Neural progenitor cell (in vitro differentiated cells): Measurements from ENCODE around the gene ABCA1. TPM values are rescaled to one million over a fixed set of nuclear protein-coding genes. Genes with fewer than 3 reads are reported as not detected.

Experiments used
- DNase-seq: peaks from one replicate; pipeline ENCODE4 v3.0.0-alpha.2; 2016; ENCODE audit warnings: low spot score
- H2AFZ ChIP-seq: fragments of 200-600 bp; sonication (generic); replicated peaks from 2 replicates; pipeline ENCODE4 v1.6.1; 2016; ENCODE audit warnings: antibody characterized with exemption
- H3F3A ChIP-seq: fragments of 200-600 bp; sonication (generic); 2 replicates; pipeline ENCODE4 v1.6.1; 2016; ENCODE audit warnings: antibody characterized with exemption, low read depth
- H3K27ac ChIP-seq: fragments of 200-600 bp; sonication (generic); 2 replicates; pipeline ENCODE4 v1.5.1; 2016; ENCODE audit warnings: mild to moderate bottlenecking
- H3K27me3 ChIP-seq: fragments of 200-600 bp; sonication (generic); 2 replicates; pipeline ENCODE4 v1.6.1; 2016; ENCODE audit warnings: mild to moderate bottlenecking, moderate library complexity
- H3K36me3 ChIP-seq: fragments of 200-600 bp; sonication (generic); 2 replicates; pipeline ENCODE4 v1.5.1; 2016
- H3K4me1 ChIP-seq: fragments of 200-600 bp; sonication (generic); 2 replicates; pipeline ENCODE4 v1.6.1; 2016; ENCODE audit warnings: mixed run types
- H3K4me2 ChIP-seq: fragments of 200-600 bp; sonication (generic); 2 replicates; pipeline ENCODE4 v1.6.1; 2016
- H3K4me3 ChIP-seq: fragments of 200-600 bp; sonication (generic); 2 replicates; pipeline ENCODE4 v1.5.1; 2016
- H3K79me2 ChIP-seq: fragments of 200-600 bp; sonication (generic); 2 replicates; pipeline ENCODE4 v1.6.1; 2016; ENCODE audit warnings: low read depth
- H3K9ac ChIP-seq: fragments of 200-600 bp; sonication (generic); 2 replicates; pipeline ENCODE4 v1.6.1; 2016
- H3K9me3 ChIP-seq: fragments of 200-600 bp; sonication (generic); 2 replicates; pipeline ENCODE4 v1.5.1; 2016; ENCODE audit warnings: low read depth
- H4K20me1 ChIP-seq: fragments of 200-600 bp; sonication (generic); 2 replicates; pipeline ENCODE4 v1.6.1; 2016; ENCODE audit warnings: low read depth
- H3K27ac Mint-ChIP-seq: 3 replicates; pipeline ENCODE4 v1.8.0; 2021; ENCODE audit warnings: mixed read lengths
- H3K27me3 Mint-ChIP-seq: 2 replicates; pipeline ENCODE4 v1.8.0; 2022; ENCODE audit warnings: low read depth, mild to moderate bottlenecking, inconsistent platforms, moderate library complexity, mixed read lengths; ENCODE audit not compliant: insufficient read depth
- H3K36me3 Mint-ChIP-seq: 3 replicates; pipeline ENCODE4 v1.8.0; 2021; ENCODE audit warnings: mixed read lengths
- H3K4me1 Mint-ChIP-seq: 3 replicates; pipeline ENCODE4 v1.8.0; 2021; ENCODE audit warnings: mixed read lengths
- H3K4me3 Mint-ChIP-seq: 3 replicates; pipeline ENCODE4 v1.8.0; 2021; ENCODE audit warnings: mild to moderate bottlenecking, moderate library complexity, mixed read lengths
- H3K9me3 Mint-ChIP-seq: 3 replicates; pipeline ENCODE4 v1.8.0; 2020; ENCODE audit warnings: mixed read lengths
- CTCF ChIP-seq: fragments of 200-600 bp; sonication (generic); IDR thresholded peaks from 2 replicates; pipeline ENCODE4 v1.5.1; 2017; ENCODE audit warnings: antibody characterized with exemption, mild to moderate bottlenecking
- EZH2 ChIP-seq: fragments of 200-600 bp; sonication (generic); IDR thresholded peaks from 2 replicates; pipeline ENCODE4 v1.6.1; 2017; ENCODE audit warnings: antibody characterized with exemption, mild to moderate bottlenecking, moderate library complexity
- EZH2phosphoT487 ChIP-seq: fragments of 200-600 bp; sonication (generic); IDR thresholded peaks from 2 replicates; pipeline ENCODE4 v1.6.1; 2017; ENCODE audit warnings: antibody characterized with exemption
- total RNA-seq: library from RNA; depleted of rRNA; stranded (reverse); fragments of >200 nt; gene quantifications from 2 replicates; pipeline ENCODE4 v1.2.3, GENCODE V29; 2015; ENCODE audit warnings: low replicate concordance

Gene ABCA1
- total RNA-seq, 1 donor from 2014 or later, result 32.4 TPM

GRCh38 chr9:104863180-104863883 lies 64.6 kb downstream of the ABCA1 start:
- H3K4me3 ChIP-seq, result no peak overlapping the region
- H3K36me3 Mint-ChIP-seq, result no peaks in the 10 kb centered on the region
- H4K20me1 ChIP-seq, result peaks cover 26% of the 10 kb centered on the region
- peaks cover 21% of the 10 kb centered on the region for H3K4me1 Mint-ChIP-seq
- TF ChIP-seq CTCF (peak; percentile 94), EZH2phosphoT487 (no peak)
- H3K79me2 ChIP-seq, result no peaks in the 10 kb centered on the region
- H2AFZ ChIP-seq, result no peak overlapping the region
- no peaks in the 10 kb centered on the region for H3K9me3 ChIP-seq
- no peak overlapping the region for H3K9ac ChIP-seq
- peak overlapping the region; percentile 23 for H3K4me2 ChIP-seq
- H3K27me3 Mint-ChIP-seq, result no peaks in the 10 kb centered on the region
- H3K36me3 ChIP-seq, result no peaks in the 10 kb centered on the region
- peak overlapping the region; percentile 2 for H3K27ac ChIP-seq
- H3K9me3 Mint-ChIP-seq, result no peaks in the 10 kb centered on the region
- H3F3A ChIP-seq, result peaks cover 12% of the 10 kb centered on the region
- DNase-seq, result peak; percentile 88
- no peak overlapping the region for H3K4me3 Mint-ChIP-seq
- H3K27ac Mint-ChIP-seq, result no peak overlapping the region
- H3K27me3 ChIP-seq, result no peaks in the 10 kb centered on the region
- H3K4me1 ChIP-seq, result peaks cover 17% of the 10 kb centered on the region

GRCh38 chr9:104861397-104861796 lies 66.6 kb downstream of the ABCA1 start:
- TF ChIP-seq EZH2 (no peak), EZH2phosphoT487 (no peak), CTCF (no peak)

GRCh38 chr9:104860263-104860662 lies 67.7 kb downstream of the ABCA1 start:
- Mint-ChIP-seq H3K4me1 (peaks cover 12% of the 10 kb centered on the region), H3K27me3 (no peaks in the 10 kb centered on the region), H3K9me3 (no peaks in the 10 kb centered on the region), H3K36me3 (peaks cover 4% of the 10 kb centered on the region), H3K4me3 (no peak overlapping the region), H3K27ac (no peak overlapping the region)
- no peak overlapping the region for H2AFZ ChIP-seq
- peaks cover 13% of the 10 kb centered on the region for H4K20me1 ChIP-seq
- peaks cover 20% of the 10 kb centered on the region for H3F3A ChIP-seq
- H3K4me3 ChIP-seq, result no peak overlapping the region
- DNase-seq, result no peak
- no peaks in the 10 kb centered on the region for H3K27me3 ChIP-seq
- H3K4me2 ChIP-seq, result no peak overlapping the region
- peaks cover 26% of the 10 kb centered on the region for H3K4me1 ChIP-seq
- H3K36me3 ChIP-seq, result peaks cover 4% of the 10 kb centered on the region
- no peak overlapping the region for H3K27ac ChIP-seq
- H3K9ac ChIP-seq, result no peak overlapping the region
- no peak for TF ChIP-seq EZH2
- TF ChIP-seq CTCF, result no peak
- TF ChIP-seq EZH2phosphoT487, result no peak
- H3K9me3 ChIP-seq, result no peaks in the 10 kb centered on the region
- no peaks in the 10 kb centered on the region for H3K79me2 ChIP-seq

More at GRCh38 chr9:104861397-104861796, 66.6 kb downstream of the ABCA1 start:
- H3K4me3 Mint-ChIP-seq, result no peak overlapping the region
- peaks cover 4% of the 10 kb centered on the region for H3K36me3 ChIP-seq
- H2AFZ ChIP-seq, result no peak overlapping the region
- H3F3A ChIP-seq, result peaks cover 16% of the 10 kb centered on the region
- H3K27me3 Mint-ChIP-seq, result no peaks in the 10 kb centered on the region
- no peak overlapping the region for H3K4me2 ChIP-seq
- no peaks in the 10 kb centered on the region for H3K36me3 Mint-ChIP-seq
- H4K20me1 ChIP-seq, result peaks cover 13% of the 10 kb centered on the region
- H3K27ac Mint-ChIP-seq, result no peak overlapping the region
- no peaks in the 10 kb centered on the region for H3K9me3 ChIP-seq
- no peak overlapping the region for H3K27ac ChIP-seq
- H3K9me3 Mint-ChIP-seq, result no peaks in the 10 kb centered on the region
- no peak for DNase-seq
- no peak overlapping the region for H3K9ac ChIP-seq
- H3K79me2 ChIP-seq, result no peaks in the 10 kb centered on the region
- H3K27me3 ChIP-seq, result no peaks in the 10 kb centered on the region
- H3K4me1 Mint-ChIP-seq, result peaks cover 12% of the 10 kb centered on the region
- H3K4me1 ChIP-seq, result peaks cover 19% of the 10 kb centered on the region
- no peak overlapping the region for H3K4me3 ChIP-seq
